ENCODE measurements around the gene PSEN2. TPM values are rescaled to one million over a fixed set of nuclear protein-coding genes. Genes with fewer than 3 reads are reported as not detected.

Gene PSEN2
- total and polyA plus RNA-seq, 9 of the 15 experiments (the other 6 are each of a cell fraction or from before 2014, with no cell fraction given) = 2.3 to 21.5 (median 13.7) TPM

DNA sequence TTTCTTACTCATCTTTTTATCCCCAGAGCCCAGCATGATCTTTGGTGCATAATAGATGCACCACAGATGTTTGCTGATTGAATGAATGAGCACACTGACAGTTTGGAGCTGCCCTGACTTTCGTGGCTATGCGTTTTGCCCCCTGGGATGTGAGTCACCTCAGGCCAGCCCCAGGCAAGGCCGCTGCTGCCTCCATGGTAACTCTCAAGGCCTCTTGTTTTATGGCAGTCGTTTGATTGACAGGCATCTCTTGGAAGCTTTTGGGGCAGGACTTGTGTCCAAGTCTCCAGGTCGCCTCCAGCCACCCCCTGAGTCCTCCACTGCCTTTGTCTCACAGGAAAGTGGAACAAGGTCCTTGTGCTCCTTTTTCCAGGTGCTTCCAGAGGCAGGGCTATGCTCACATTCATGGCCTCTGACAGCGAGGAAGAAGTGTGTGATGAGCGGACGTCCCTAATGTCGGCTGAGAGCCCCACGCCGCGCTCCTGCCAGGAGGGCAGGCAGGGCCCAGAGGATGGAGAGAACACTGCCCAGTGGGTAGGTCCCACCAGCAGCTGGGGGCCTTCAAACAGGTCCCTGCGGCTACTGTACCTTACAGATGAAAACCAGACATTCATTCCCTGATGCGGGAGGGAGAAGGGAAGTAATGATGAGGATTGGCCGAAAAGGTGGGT, 11.2 kb downstream of the PSEN2 start:
- ATAC-seq = no peak
- WGBS (ENCODE audit: insufficient coverage, low coverage, missing lambda C conversion rate) = 81% methylated on average over 14 of the region's 15 CpGs
- 0 out of 2 replicates have a peak, but pooled peaks cover 4% of the 10 kb centered on the region for H4K20me1 ChIP-seq (replicated peaks; ENCODE audit: control insufficient read depth, insufficient read depth, low read length)
- DNase-seq (ENCODE audit: extremely low read depth in 1 of 4, low spot score in 3 of 4) = no peak
- H3K4me1 ChIP-seq (replicated peaks in 1 of 2; ENCODE audit: control insufficient read depth in 2 of 2, insufficient read depth in 2 of 2, low read length in 2 of 2) = no peaks in the 10 kb centered on the region
- peaks cover 40% of the 10 kb centered on the region; the same call in 2 of the 3 replicates for H3K36me3 ChIP-seq (ENCODE audit: control insufficient read depth, insufficient read depth, low read length)
- peaks cover 8% of the 10 kb centered on the region for H3K9me1 ChIP-seq (ENCODE audit: control insufficient read depth, insufficient read depth, low read length)
- no peak overlapping the region for H2AFZ ChIP-seq (ENCODE audit: low read depth, low read length)
- H3K4me3 ChIP-seq = no peak overlapping the region
- FAIRE-seq = no peak
- H3K27ac ChIP-seq (ENCODE audit: extremely low read depth, low read depth, low read length) = no peak overlapping the region
- no peak overlapping the region for H3K4me2 ChIP-seq (ENCODE audit: insufficient read depth, low read length)
- H3K9me3 ChIP-seq (replicated peaks; ENCODE audit: control insufficient read depth, insufficient read depth, low read depth, low read length) = no peaks in the 10 kb centered on the region
- H3K27me3 ChIP-seq (ENCODE audit: control insufficient read depth in 2 of 2, insufficient read depth in 2 of 2, low read length in 2 of 2) = no peaks in the 10 kb centered on the region
- BruUV-seq (replicated peaks) = no TSS peak
- H3K9ac ChIP-seq (ENCODE audit: insufficient read depth in 1 of 2, low read depth in 2 of 2, low read length in 2 of 2) = peak overlapping the region in 1 of 2 experiments; percentile 54; a peak in 1 of 4 replicates
- ChIA-PET POLR2A (interaction anchor here (0.6 to 3.1 kb wide), 3 partner anchors 9 to 86 kb away, joined by 3 to 11 read pairs (median 3); no protein-coding TSS in a partner anchor), CTCF (ENCODE audit: low intra/inter-chr PET ratio) (no interaction called here)
- TF ChIP-seq RREB1 (CRISPR knock-in tag; IDR thresholded peaks at IDR 0.05) = no peak
- no peak for TF ChIP-seq TFAM (CRISPR knock-in tag; conservative IDR thresholded peaks at IDR 0.05)
- TF ChIP-seq CBX1 (IDR thresholded peaks at IDR 0.05; ENCODE audit: low read depth) = no peak
- TF ChIP-seq ZNF785 (CRISPR knock-in tag; IDR thresholded peaks at IDR 0.05) = no peak
- peak; percentile 76 for TF ChIP-seq PKNOX1 (IDR thresholded peaks at IDR 0.05)
- TF ChIP-seq CXXC5 (CRISPR knock-in tag; IDR thresholded peaks at IDR 0.05) = no peak
- TF ChIP-seq ZBTB34 (CRISPR knock-in tag; IDR thresholded peaks at IDR 0.05) = no peak
- TF ChIP-seq MAFK (IDR thresholded peaks at IDR 0.05; ENCODE audit: low read length) = no peak
- TF ChIP-seq MAX (CRISPR knock-in tag; IDR thresholded peaks at IDR 0.05) = 0 out of 2 replicates have a peak, but pooled peaks have one; percentile 28
- 0 out of 2 replicates have a peak, but pooled peaks have one; percentile 6 for TF ChIP-seq USF1 (CRISPR knock-in tag; IDR thresholded peaks at IDR 0.05)
- no peak for TF ChIP-seq TAL1 (IDR thresholded peaks at IDR 0.05)
- in situ Hi-C loops (cut with MboI) = no loop called here
- H3K79me2 ChIP-seq (ENCODE audit: control insufficient read depth, insufficient read depth, low read length) = no peaks in the 10 kb centered on the region
- intact Hi-C loops (cut with micrococcal nuclease) = no loop called here
